ENCODE measurements around the gene USP12.
"Not testable (repeated sequence)": the region's sequence is repeated elsewhere in the genome, so short reads cannot be mapped to it uniquely, and the experiment has no call there.

The USP12 gene

GRCh38 chr13:27066123-27066522 is 105.5 kb downstream of the USP12 start:
- DNase-seq: not testable (repeated sequence)

GRCh38 chr13:27065582-27065981 is 106.0 kb downstream of the USP12 start:
- no peak for DNase-seq

GRCh38 chr13:27064252-27064995 is 107.2 kb downstream of the USP12 start:
- DNase-seq: no peak

- DNase-seq: no peak
These were observed 113.8 kb downstream of the USP12 start for GRCh38 chr13:27057817-27058216.

- DNase-seq: no peak
These were observed 116.1 kb downstream of the USP12 start for GRCh38 chr13:27055526-27055925.

GRCh38 chr13:27054760-27055159 is 116.9 kb downstream of the USP12 start:
- no peak for DNase-seq

GRCh38 chr13:27053902-27054595 is 117.6 kb downstream of the USP12 start:
- no peak for DNase-seq

- DNase-seq: no peak
These were observed 118.3 kb downstream of the USP12 start for GRCh38 chr13:27053210-27053884.

GRCh38 chr13:27052551-27053208 is 118.9 kb downstream of the USP12 start:
- no peak for DNase-seq

GRCh38 chr13:27047081-27047480 is 124.5 kb downstream of the USP12 start:
- no peak for DNase-seq

GRCh38 chr13:27044837-27045570 is 126.6 kb downstream of the USP12 start:
- DNase-seq: no peak

GRCh38 chr13:27043013-27043412 is 128.6 kb downstream of the USP12 start:
- DNase-seq: no peak

- no peak for DNase-seq
These were observed 130.3 kb downstream of the USP12 start for GRCh38 chr13:27041341-27041740.

- no peak for DNase-seq
These were observed 130.8 kb downstream of the USP12 start for GRCh38 chr13:27040826-27041108.

GRCh38 chr13:27039171-27039701 is 132.4 kb downstream of the USP12 start:
- no peak for DNase-seq

GRCh38 chr13:27038323-27038722 is 133.3 kb downstream of the USP12 start:
- no peak for DNase-seq

GRCh38 chr13:27037571-27037970 is 134.0 kb downstream of the USP12 start:
- no peak for DNase-seq

- no peak for DNase-seq
These were observed 134.4 kb downstream of the USP12 start for GRCh38 chr13:27037171-27037570.

GRCh38 chr13:27036236-27036981 is 135.2 kb downstream of the USP12 start:
- no peak for DNase-seq

- no peak for DNase-seq
These were observed 135.7 kb downstream of the USP12 start for GRCh38 chr13:27035892-27036235.

GRCh38 chr13:27034678-27035111 is 136.9 kb downstream of the USP12 start:
- DNase-seq: no peak
